HepG2 (cell line): ENCODE measurements around the gene NAV2. TPM values are rescaled to one million over a fixed set of nuclear protein-coding genes. Genes with fewer than 3 reads are reported as not detected.

ENCODE experiments used
- BCL3 ChIP-seq: sonication (generic); formaldehyde crosslinking; IDR thresholded peaks from 2 replicates; pipeline ENCODE4 v1.5.1; 2020; ENCODE audit warnings: mild to moderate bottlenecking, missing genetic modification reagents, moderate library complexity
- FUBP1 ChIP-seq: sonication (generic); formaldehyde crosslinking; IDR thresholded peaks from 2 replicates; pipeline ENCODE4 v1.5.1; 2020; ENCODE audit warnings: missing genetic modification reagents, mild to moderate bottlenecking, borderline replicate concordance
- HBP1 ChIP-seq: IDR thresholded peaks from 2 replicates; pipeline ENCODE4 v1.6.1; 2016; ENCODE audit warnings: low read depth, control low read depth
- HMGXB4 ChIP-seq, 2 experiments: sonication (generic) in 1 of 2; formaldehyde crosslinking in 1 of 2; IDR thresholded peaks; 2 replicates each; pipeline versions ENCODE4 v1.4.0 to v1.6.1; 2018 to 2020; ENCODE audit warnings: missing genetic modification reagents in 2 of 2, borderline replicate concordance in 1 of 2, low read depth in 1 of 2, mild to moderate bottlenecking in 1 of 2, missing biosample characterization in 1 of 2
- KMT2A ChIP-seq: sonication (generic); formaldehyde crosslinking; IDR thresholded peaks from 2 replicates; pipeline ENCODE4 v1.4.0; 2020; ENCODE audit warnings: missing genetic modification reagents
- MIER3 ChIP-seq: IDR thresholded peaks from 2 replicates; pipeline ENCODE4 v1.6.1; 2016; ENCODE audit warnings: missing compliant biosample characterization, borderline replicate concordance
- PBX2 ChIP-seq: IDR thresholded peaks from 2 replicates; pipeline ENCODE4 v1.6.1; 2016; ENCODE audit warnings: control low read depth
- PLRG1 ChIP-seq: fragments of 450-650 bp; conservative IDR thresholded peaks from 2 replicates; pipeline ENCODE4 v1.6.1; 2016
- RELA ChIP-seq: sonication (generic); formaldehyde crosslinking; IDR thresholded peaks from 2 replicates; pipeline ENCODE4 v1.4.0; 2020; ENCODE audit warnings: missing genetic modification reagents
- SMAD9 ChIP-seq: sonication (generic); formaldehyde crosslinking; IDR thresholded peaks from 2 replicates; pipeline ENCODE4 v1.5.1; 2020; ENCODE audit warnings: mild to moderate bottlenecking, missing genetic modification reagents
- SMC3 ChIP-seq: IDR thresholded peaks from 2 replicates; pipeline ENCODE4 v1.6.1; 2011; ENCODE audit warnings: low read length, improper control_type of control experiment
- STAG1 ChIP-seq: sonication (generic); formaldehyde crosslinking; IDR thresholded peaks from 2 replicates; pipeline ENCODE4 v1.4.0; 2020; ENCODE audit warnings: missing genetic modification reagents
- ZFP36L2 ChIP-seq: sonication (generic); formaldehyde crosslinking; IDR thresholded peaks from 2 replicates; pipeline ENCODE4 v1.4.0; 2020; ENCODE audit warnings: missing genetic modification reagents
- ZNF274 ChIP-seq: sonication (generic); formaldehyde crosslinking; IDR thresholded peaks from 2 replicates; pipeline ENCODE4 v1.5.1; 2020; ENCODE audit warnings: mild to moderate bottlenecking, missing genetic modification reagents
- ZNF30 ChIP-seq: sonication (generic); formaldehyde crosslinking; IDR thresholded peaks from 2 replicates; pipeline ENCODE4 v1.5.0; 2020; ENCODE audit warnings: mild to moderate bottlenecking, missing genetic modification reagents
- ZNF329 ChIP-seq: sonication (generic); formaldehyde crosslinking; IDR thresholded peaks from 2 replicates; pipeline ENCODE4 v1.9.0; 2021; ENCODE audit warnings: low read depth, mild to moderate bottlenecking, missing genetic modification reagents
- ZNF496 ChIP-seq: sonication (generic); formaldehyde crosslinking; IDR thresholded peaks from 2 replicates; pipeline ENCODE4 v1.8.1; 2023; ENCODE audit warnings: mild to moderate bottlenecking, moderate library complexity, missing genetic modification reagents; ENCODE audit not compliant: insufficient replicate concordance
- ZNF589 ChIP-seq: sonication (generic); formaldehyde crosslinking; conservative IDR thresholded peaks from 2 replicates; pipeline ENCODE4 v1.8.0; 2022; ENCODE audit warnings: mild to moderate bottlenecking, moderate library complexity, missing genetic modification reagents
- ZNF598 ChIP-seq: sonication (generic); formaldehyde crosslinking; IDR thresholded peaks from 2 replicates; pipeline ENCODE4 v1.5.1; 2020; ENCODE audit warnings: mild to moderate bottlenecking, missing genetic modification reagents, borderline replicate concordance
- ZNF619 ChIP-seq: sonication (generic); formaldehyde crosslinking; IDR thresholded peaks from 2 replicates; pipeline ENCODE4 v1.4.0; 2020; ENCODE audit warnings: mild to moderate bottlenecking, missing genetic modification reagents
- ZNF883 ChIP-seq: sonication (generic); formaldehyde crosslinking; IDR thresholded peaks from 2 replicates; pipeline ENCODE4 v1.5.1; 2020; ENCODE audit warnings: mild to moderate bottlenecking, missing genetic modification reagents; ENCODE audit errors: not compliant biosample characterization
- polyA plus RNA-seq, 8 experiments: library from polyadenylated mRNA; depleted of rRNA in 3 of 8; stranded (reverse) in 7 of 8; unstranded in 1 of 8; fragments of >200 nt; fragmentation: Illumina TruSeq in 4 of 8; extraction: Trizol in 4 of 8; gene quantifications; 2 replicates each; pipeline versions ENCODE4 v1.2.1 to v1.2.3, GENCODE V29; 2011 to 2016; ENCODE audit warnings: low read depth in 4 of 8, missing spikeins in 1 of 8, mixed read lengths in 1 of 8; ENCODE audit not compliant: insufficient read depth in 1 of 8
- total RNA-seq, 5 experiments: library from RNA; depleted of rRNA; stranded (reverse); fragments of >200 nt; fragmentation: Illumina TruSeq; extraction: Trizol; gene quantifications; 2 replicates each; pipeline ENCODE4 v1.2.3, GENCODE V29; 2016; ENCODE audit warnings: low read depth in 1 of 5

Gene NAV2
- total and polyA plus RNA-seq, 2 of the 13 experiments (the other 11 are each of a cell fraction or from before 2014, with no cell fraction given) = 9.3 to 34.6 TPM

- TF ChIP-seq HMGXB4 (CRISPR knock-in tag; IDR thresholded peaks at IDR 0.05; ENCODE audit: borderline replicate concordance in 1 of 2, low read depth in 1 of 2) (peak in 1 of 2 experiments; percentile 26; a peak in 1 of 4 replicates), FUBP1 (CRISPR knock-in tag) (0 out of 2 replicates have a peak, but pooled peaks have one; percentile 50), PLRG1 (no peak), RELA (no peak), ZNF589 (CRISPR knock-in tag) (no peak), ZFP36L2 (no peak), HBP1 (CRISPR knock-in tag) (no peak), ZNF883 (CRISPR knock-in tag) (peak; percentile 52), SMC3 (peak; percentile 37; the same call in 1 of the 2 replicates), STAG1 (peak; percentile 95), ZNF619 (CRISPR knock-in tag) (0 out of 2 replicates have a peak, but pooled peaks have one; percentile 53), ZNF274 (CRISPR knock-in tag) (0 out of 2 replicates have a peak, but pooled peaks have one; percentile 40), MIER3 (no peak), KMT2A (CRISPR knock-in tag) (no peak), ZNF30 (CRISPR knock-in tag) (no peak), SMAD9 (0 out of 2 replicates have a peak, but pooled peaks have one; percentile 43), PBX2 (CRISPR knock-in tag) (no peak), ZNF598 (CRISPR knock-in tag) (peak; percentile 52; the same call in 1 of the 2 replicates), ZNF496 (CRISPR knock-in tag) (no peak), BCL3 (CRISPR knock-in tag) (peak; percentile 43; the same call in 1 of the 2 replicates), ZNF329 (CRISPR knock-in tag) (no peak)
These were observed 419.4 kb downstream of the NAV2 start (continued) for GRCh38 chr11:20131788-20132666.
